HepG2 (cell line): Measurements from ENCODE around the gene SPSB2. TPM values are rescaled to one million over a fixed set of nuclear protein-coding genes. Genes with fewer than 3 reads are reported as not detected.
A peak's percentile ranks its signal among the peaks of the same experiment; 100 is the strongest.

Source experiments
- DMTF1 ChIP-seq: sonication (generic); formaldehyde crosslinking; IDR thresholded peaks from 2 replicates; pipeline ENCODE4 v1.4.0; 2020; ENCODE audit warnings: mild to moderate bottlenecking, missing genetic modification reagents
- EHMT2 ChIP-seq: fragments of 200-600 bp; sonication (generic); IDR thresholded peaks from 2 replicates; pipeline ENCODE4 v1.7.0; 2017; ENCODE audit warnings: antibody characterized with exemption, low read depth, low read length, borderline replicate concordance
- GMEB1 ChIP-seq: sonication (generic); formaldehyde crosslinking; IDR thresholded peaks from 2 replicates; pipeline ENCODE4 v1.5.1; 2020; ENCODE audit warnings: missing genetic modification reagents, mild to moderate bottlenecking, borderline replicate concordance
- HOXA3 ChIP-seq: sonication (generic); formaldehyde crosslinking; IDR thresholded peaks from 2 replicates; pipeline ENCODE4 v1.5.0; 2020; ENCODE audit warnings: missing genetic modification reagents
- NAIF1 ChIP-seq: sonication (generic); formaldehyde crosslinking; IDR thresholded peaks from 2 replicates; pipeline ENCODE4 v1.5.0; 2020; ENCODE audit warnings: mild to moderate bottlenecking, missing genetic modification reagents, borderline replicate concordance
- NONO ChIP-seq, 2 experiments: fragments of 450-650 bp in 1 of 2; sonication (generic) in 1 of 2; formaldehyde crosslinking in 1 of 2; IDR thresholded peaks in 1 of 2; conservative IDR thresholded peaks in 1 of 2; 2 replicates each; pipeline versions ENCODE4 v1.6.1 to v1.8.0; 2017 to 2022; ENCODE audit warnings: mild to moderate bottlenecking in 1 of 2, missing genetic modification reagents in 1 of 2, moderate library complexity in 1 of 2
- SALL1 ChIP-seq: sonication (generic); formaldehyde crosslinking; IDR thresholded peaks from 2 replicates; pipeline ENCODE4 v1.8.0; 2022; ENCODE audit warnings: mild to moderate bottlenecking, missing genetic modification reagents
- TFDP2 ChIP-seq: sonication (generic); formaldehyde crosslinking; IDR thresholded peaks from 2 replicates; pipeline ENCODE4 v1.4.0; 2020; ENCODE audit warnings: missing genetic modification reagents
- TGIF2 ChIP-seq: IDR thresholded peaks from 2 replicates; pipeline ENCODE4 v1.6.1; 2016; ENCODE audit warnings: control low read depth, missing compliant biosample characterization
- TRIM24 ChIP-seq: sonication (generic); formaldehyde crosslinking; IDR thresholded peaks from 2 replicates; pipeline ENCODE4 v1.8.0; 2022; ENCODE audit warnings: mild to moderate bottlenecking, missing genetic modification reagents
- ZBTB46 ChIP-seq: sonication (generic); formaldehyde crosslinking; IDR thresholded peaks from 2 replicates; pipeline ENCODE4 v1.4.0; 2020; ENCODE audit warnings: mild to moderate bottlenecking, missing genetic modification reagents, borderline replicate concordance
- ZHX1 ChIP-seq: sonication (generic); formaldehyde crosslinking; IDR thresholded peaks from 2 replicates; pipeline ENCODE4 v1.8.1; 2022; ENCODE audit warnings: low read depth, mild to moderate bottlenecking, missing genetic modification reagents
- ZNF232 ChIP-seq: sonication (generic); formaldehyde crosslinking; IDR thresholded peaks from 2 replicates; pipeline ENCODE4 v1.4.0; 2020; ENCODE audit warnings: missing genetic modification reagents, borderline replicate concordance
- ZNF44 ChIP-seq: sonication (generic); formaldehyde crosslinking; IDR thresholded peaks from 2 replicates; pipeline ENCODE4 v1.5.1; 2020; ENCODE audit warnings: mild to moderate bottlenecking, missing genetic modification reagents
- ZNF441 ChIP-seq: sonication (generic); formaldehyde crosslinking; IDR thresholded peaks from 2 replicates; pipeline ENCODE4 v1.7.0; 2021; ENCODE audit warnings: missing genetic modification reagents, borderline replicate concordance
- ZNF615 ChIP-seq: sonication (generic); formaldehyde crosslinking; IDR thresholded peaks from 2 replicates; pipeline ENCODE4 v1.5.0; 2020; ENCODE audit warnings: mild to moderate bottlenecking, missing genetic modification reagents, borderline replicate concordance
- ZNF746 ChIP-seq: sonication (generic); formaldehyde crosslinking; IDR thresholded peaks from 2 replicates; pipeline ENCODE4 v1.8.0; 2022; ENCODE audit warnings: mild to moderate bottlenecking, missing genetic modification reagents
- ZNF878 ChIP-seq: sonication (generic); formaldehyde crosslinking; IDR thresholded peaks from 2 replicates; pipeline ENCODE4 v1.8.1; 2023; ENCODE audit warnings: mild to moderate bottlenecking, missing genetic modification reagents, moderate library complexity
- polyA plus RNA-seq, 8 experiments: library from polyadenylated mRNA; depleted of rRNA in 3 of 8; stranded (reverse) in 7 of 8; unstranded in 1 of 8; fragments of >200 nt; fragmentation: Illumina TruSeq in 4 of 8; extraction: Trizol in 4 of 8; gene quantifications; 2 replicates each; pipeline versions ENCODE4 v1.2.1 to v1.2.3, GENCODE V29; 2011 to 2016; ENCODE audit warnings: low read depth in 4 of 8, missing spikeins in 1 of 8, mixed read lengths in 1 of 8; ENCODE audit not compliant: insufficient read depth in 1 of 8
- total RNA-seq, 5 experiments: library from RNA; depleted of rRNA; stranded (reverse); fragments of >200 nt; fragmentation: Illumina TruSeq; extraction: Trizol; gene quantifications; 2 replicates each; pipeline ENCODE4 v1.2.3, GENCODE V29; 2016; ENCODE audit warnings: low read depth in 1 of 5

Gene SPSB2
- total and polyA plus RNA-seq, 2 of the 13 experiments (the other 11 are each of a cell fraction or from before 2014, with no cell fraction given): 2.0 to 6.2 TPM

- TF ChIP-seq ZHX1: 0 out of 2 replicates have a peak, but pooled peaks have one; percentile 45
- TF ChIP-seq NAIF1 (CRISPR knock-in tag): no peak
- no peak for TF ChIP-seq TRIM24
- peak; percentile 56 for TF ChIP-seq TGIF2
- no peak for TF ChIP-seq GMEB1 (CRISPR knock-in tag)
- TF ChIP-seq ZNF441 (CRISPR knock-in tag): 0 out of 2 replicates have a peak, but pooled peaks have one; percentile 36
- TF ChIP-seq ZNF878 (CRISPR knock-in tag): 0 out of 2 replicates have a peak, but pooled peaks have one; percentile 73
- TF ChIP-seq ZNF232 (CRISPR knock-in tag): peak; percentile 29; the same call in 1 of the 2 replicates
- TF ChIP-seq HOXA3: no peak
- 0 out of 2 replicates have a peak, but pooled peaks have one; percentile 25 for TF ChIP-seq DMTF1 (CRISPR knock-in tag)
- TF ChIP-seq EHMT2: no peak
- TF ChIP-seq SALL1 (CRISPR knock-in tag): peak; percentile 36; the same call in 1 of the 2 replicates
- no peak for TF ChIP-seq NONO (IDR thresholded peaks at IDR 0.05)
- 0 out of 2 replicates have a peak, but pooled peaks have one; percentile 49 for TF ChIP-seq NONO (CRISPR knock-in tag; conservative IDR thresholded peaks at IDR 0.05)
- no peak for TF ChIP-seq ZNF44 (CRISPR knock-in tag)
- TF ChIP-seq ZNF615: no peak
- no peak for TF ChIP-seq ZNF746 (CRISPR knock-in tag)
- TF ChIP-seq TFDP2 (CRISPR knock-in tag): peak; percentile 100
- no peak for TF ChIP-seq ZBTB46
Observed at GRCh38 chr12:6851153-6851920, 21.8 kb downstream of the SPSB2 start, which contains the start of gene CDCA3 (continued).
